ENCODE data around the gene ZDHHC18.

The ZDHHC18 gene

DNA sequence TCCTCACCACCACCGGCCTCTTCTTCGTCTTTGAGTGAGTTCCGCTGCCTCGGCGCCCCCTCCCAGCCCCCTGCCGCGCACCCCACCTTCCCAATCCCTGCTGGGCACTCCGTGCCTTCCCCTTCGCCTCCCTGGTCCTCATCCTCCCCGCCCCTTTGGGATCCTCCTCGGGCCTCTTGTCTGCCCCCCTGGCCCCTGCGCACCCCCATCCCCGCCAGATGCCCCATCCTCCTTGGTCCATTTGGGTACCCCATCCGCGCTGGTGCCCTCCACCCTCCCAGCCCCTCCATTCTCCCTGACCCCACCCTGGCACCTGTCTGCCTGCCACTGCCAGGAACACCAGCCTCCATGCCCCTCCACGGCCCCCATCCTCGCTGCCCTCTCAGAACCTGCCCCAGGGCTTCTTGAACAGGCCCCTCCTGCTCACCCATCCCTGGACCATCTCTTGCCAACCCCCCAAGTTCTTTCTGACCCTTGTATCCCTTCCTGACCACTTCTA lies 667 bp downstream of the ZDHHC18 start:
- Histone ChIP-seq H3K27me3 (ENCODE audit: low read depth, low read length) (no peaks in the 10 kb centered on the region), H3K4me2 (ENCODE audit: low read length) (peak overlapping the region; percentile 90), H3K27ac (ENCODE audit: low read length) (0 out of 2 replicates have a peak overlapping the region, but pooled peaks have one; percentile 26), H3K79me2 (ENCODE audit: low read length) (peaks cover 55% of the 10 kb centered on the region), H3K4me1 (ENCODE audit: low read length) (peaks cover 24% of the 10 kb centered on the region), H3K36me3 (replicated peaks; ENCODE audit: low read depth, low read length) (peaks cover 17% of the 10 kb centered on the region), H3K4me3 (ENCODE audit: low read length) (peak overlapping the region; percentile 97), H2AFZ (ENCODE audit: low read depth, low read length) (no peak overlapping the region), H3K9me3 (ENCODE audit: insufficient read depth, low read length) (no peaks in the 10 kb centered on the region), H3K9ac (ENCODE audit: low read length) (peak overlapping the region; percentile 80), H4K20me1 (ENCODE audit: insufficient read depth, low read length) (peaks cover 7% of the 10 kb centered on the region)
- TF ChIP-seq, protein P1, sequence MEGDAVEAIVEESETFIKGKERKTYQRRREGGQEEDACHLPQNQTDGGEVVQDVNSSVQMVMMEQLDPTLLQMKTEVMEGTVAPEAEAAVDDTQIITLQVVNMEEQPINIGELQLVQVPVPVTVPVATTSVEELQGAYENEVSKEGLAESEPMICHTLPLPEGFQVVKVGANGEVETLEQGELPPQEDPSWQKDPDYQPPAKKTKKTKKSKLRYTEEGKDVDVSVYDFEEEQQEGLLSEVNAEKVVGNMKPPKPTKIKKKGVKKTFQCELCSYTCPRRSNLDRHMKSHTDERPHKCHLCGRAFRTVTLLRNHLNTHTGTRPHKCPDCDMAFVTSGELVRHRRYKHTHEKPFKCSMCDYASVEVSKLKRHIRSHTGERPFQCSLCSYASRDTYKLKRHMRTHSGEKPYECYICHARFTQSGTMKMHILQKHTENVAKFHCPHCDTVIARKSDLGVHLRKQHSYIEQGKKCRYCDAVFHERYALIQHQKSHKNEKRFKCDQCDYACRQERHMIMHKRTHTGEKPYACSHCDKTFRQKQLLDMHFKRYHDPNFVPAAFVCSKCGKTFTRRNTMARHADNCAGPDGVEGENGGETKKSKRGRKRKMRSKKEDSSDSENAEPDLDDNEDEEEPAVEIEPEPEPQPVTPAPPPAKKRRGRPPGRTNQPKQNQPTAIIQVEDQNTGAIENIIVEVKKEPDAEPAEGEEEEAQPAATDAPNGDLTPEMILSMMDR (IDR thresholded peaks at IDR 0.05; ENCODE audit: low read depth, low read length) = no peak
- TF ChIP-seq EZH2phosphoT487 (IDR thresholded peaks at IDR 0.05; ENCODE audit: low read depth) = no peak

DNA sequence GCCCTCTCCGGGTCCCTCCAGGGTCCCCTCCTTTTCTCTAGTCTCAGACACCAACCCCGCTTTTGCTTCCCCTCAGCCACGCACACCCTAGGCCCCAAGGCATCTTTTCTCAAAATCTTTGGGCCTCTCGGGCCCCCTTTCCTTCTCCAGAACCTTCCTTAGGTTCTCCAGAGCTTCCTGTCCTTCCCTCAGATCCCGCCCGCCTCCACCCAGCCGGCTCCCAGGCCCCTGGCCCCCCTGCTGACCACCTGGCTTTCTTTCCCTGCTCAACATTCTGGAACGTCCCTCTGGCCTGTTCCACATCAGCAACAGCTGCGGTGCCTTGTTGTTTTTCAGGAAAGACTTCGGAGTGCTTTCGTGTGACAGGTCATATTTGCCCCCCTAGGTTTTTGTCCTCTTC lies 1.2 kb downstream of the ZDHHC18 start:
- H2AFZ ChIP-seq (ENCODE audit: low read depth, low read length) = no peak overlapping the region
- H3K27ac ChIP-seq (ENCODE audit: low read length) = peak overlapping the region; percentile 18; the same call in 1 of the 2 replicates
- peaks cover 21% of the 10 kb centered on the region for H3K36me3 ChIP-seq (replicated peaks; ENCODE audit: low read depth, low read length)
- no peaks in the 10 kb centered on the region for H3K27me3 ChIP-seq (ENCODE audit: low read depth, low read length)
- H4K20me1 ChIP-seq (ENCODE audit: insufficient read depth, low read length) = peaks cover 7% of the 10 kb centered on the region
- peak overlapping the region; percentile 97 for H3K4me3 ChIP-seq (ENCODE audit: low read length)
- H3K4me1 ChIP-seq (ENCODE audit: low read length) = peaks cover 29% of the 10 kb centered on the region
- peaks cover 55% of the 10 kb centered on the region for H3K79me2 ChIP-seq (ENCODE audit: low read length)
- no peak for TF ChIP-seq EZH2phosphoT487 (IDR thresholded peaks at IDR 0.05; ENCODE audit: low read depth)
- TF ChIP-seq, protein P1 (IDR thresholded peaks at IDR 0.05; ENCODE audit: low read depth, low read length) = no peak
- H3K9me3 ChIP-seq (ENCODE audit: insufficient read depth, low read length) = no peaks in the 10 kb centered on the region
- H3K9ac ChIP-seq (ENCODE audit: low read length) = peak overlapping the region; percentile 80
- peak overlapping the region; percentile 90 for H3K4me2 ChIP-seq (ENCODE audit: low read length)

DNA sequence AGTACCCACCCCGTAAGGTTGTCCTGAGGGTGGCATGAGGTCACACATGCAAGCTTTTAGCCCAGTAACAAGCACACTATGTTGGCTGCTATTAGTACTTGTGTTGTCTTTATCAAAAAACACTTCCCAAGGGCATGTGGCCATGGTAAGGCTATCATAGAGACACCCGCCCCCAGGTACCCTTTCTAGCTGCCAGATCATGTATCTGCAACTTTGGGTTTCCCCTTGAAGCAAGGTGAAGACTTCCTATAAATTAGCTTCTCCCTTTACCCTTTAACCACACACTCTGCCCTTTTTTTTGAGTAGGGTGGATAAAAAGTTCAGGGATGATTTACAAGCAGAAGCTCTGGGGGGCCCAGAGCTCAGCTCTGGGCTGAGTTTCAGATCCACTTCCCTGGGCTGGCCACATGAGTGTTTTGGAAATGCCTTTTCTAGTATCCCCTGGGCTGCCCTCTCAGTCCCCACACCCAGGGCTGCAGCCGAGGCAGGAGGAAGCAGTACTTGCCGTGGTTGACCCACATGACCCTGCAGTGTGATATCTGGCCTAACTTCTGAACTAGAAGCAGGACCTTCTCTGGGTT lies 2.0 kb downstream of the ZDHHC18 start:
- peaks cover 7% of the 10 kb centered on the region for H4K20me1 ChIP-seq (ENCODE audit: insufficient read depth, low read length)
- H3K4me3 ChIP-seq (ENCODE audit: low read length) = peak overlapping the region; percentile 66
- TF ChIP-seq, protein P1 (IDR thresholded peaks at IDR 0.05; ENCODE audit: low read depth, low read length) = no peak
- no peak for TF ChIP-seq EZH2phosphoT487 (IDR thresholded peaks at IDR 0.05; ENCODE audit: low read depth)
- peaks cover 55% of the 10 kb centered on the region for H3K79me2 ChIP-seq (ENCODE audit: low read length)
- no peaks in the 10 kb centered on the region for H3K27me3 ChIP-seq (ENCODE audit: low read depth, low read length)
- peaks cover 38% of the 10 kb centered on the region for H3K4me1 ChIP-seq (ENCODE audit: low read length)
- H3K4me2 ChIP-seq (ENCODE audit: low read length) = peak overlapping the region; percentile 86
- peaks cover 28% of the 10 kb centered on the region for H3K36me3 ChIP-seq (replicated peaks; ENCODE audit: low read depth, low read length)
- peak overlapping the region; percentile 45 for H3K27ac ChIP-seq (ENCODE audit: low read length)
- H3K9me3 ChIP-seq (ENCODE audit: insufficient read depth, low read length) = no peaks in the 10 kb centered on the region
- H2AFZ ChIP-seq (ENCODE audit: low read depth, low read length) = no peak overlapping the region
- peak overlapping the region; percentile 46 for H3K9ac ChIP-seq (ENCODE audit: low read length)

DNA sequence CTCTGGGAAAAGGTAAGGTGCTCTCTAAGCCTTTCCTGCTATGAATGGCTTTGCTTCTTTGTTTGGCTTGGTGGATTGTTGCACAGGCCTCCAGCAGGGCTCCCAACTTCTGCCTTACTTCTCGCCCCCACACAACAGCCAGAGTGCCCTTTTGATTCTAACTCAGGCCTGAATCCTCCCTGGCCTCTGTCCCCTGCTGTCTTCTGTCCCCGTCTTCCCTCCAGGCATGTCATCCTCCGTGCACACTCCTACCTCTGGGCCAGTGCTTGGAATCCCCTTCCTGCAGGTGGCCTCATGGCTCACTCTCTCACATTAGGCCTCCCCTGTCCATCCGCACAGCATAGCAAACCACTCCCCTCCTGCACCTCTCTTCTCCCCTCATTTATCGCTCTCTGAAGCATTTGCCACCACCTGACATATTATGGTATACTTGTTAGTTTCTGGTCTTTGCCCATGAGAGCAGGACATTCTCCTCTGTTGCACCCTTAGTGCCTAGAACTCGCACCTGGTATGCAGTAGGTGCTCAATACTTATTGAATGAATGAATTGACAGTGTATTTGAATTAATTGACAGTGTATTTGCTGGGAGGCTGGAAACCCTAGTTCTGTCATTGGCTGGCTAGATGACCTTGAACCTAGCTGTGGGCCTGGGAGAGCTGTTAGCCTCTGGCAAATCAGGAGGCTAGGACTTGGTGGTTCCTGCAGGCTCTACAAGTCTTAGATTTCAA lies 2.9 kb downstream of the ZDHHC18 start:
- H3K79me2 ChIP-seq (ENCODE audit: low read length) = peaks cover 55% of the 10 kb centered on the region
- peaks cover 34% of the 10 kb centered on the region for H3K36me3 ChIP-seq (replicated peaks; ENCODE audit: low read depth, low read length)
- H3K9ac ChIP-seq (ENCODE audit: low read length) = no peak overlapping the region
- H3K27ac ChIP-seq (ENCODE audit: low read length) = peak overlapping the region; percentile 45
- peaks cover 7% of the 10 kb centered on the region for H4K20me1 ChIP-seq (ENCODE audit: insufficient read depth, low read length)
- H3K4me2 ChIP-seq (ENCODE audit: low read length) = peak overlapping the region; percentile 86; the same call in 1 of the 2 replicates
- H3K9me3 ChIP-seq (ENCODE audit: insufficient read depth, low read length) = no peaks in the 10 kb centered on the region
- no peak for TF ChIP-seq EZH2phosphoT487 (IDR thresholded peaks at IDR 0.05; ENCODE audit: low read depth)
- TF ChIP-seq, protein P1 (IDR thresholded peaks at IDR 0.05; ENCODE audit: low read depth, low read length) = no peak
- peaks cover 43% of the 10 kb centered on the region for H3K4me1 ChIP-seq (ENCODE audit: low read length)
- no peaks in the 10 kb centered on the region for H3K27me3 ChIP-seq (ENCODE audit: low read depth, low read length)
- H2AFZ ChIP-seq (ENCODE audit: low read depth, low read length) = no peak overlapping the region
- H3K4me3 ChIP-seq (ENCODE audit: low read length) = peak overlapping the region; percentile 66; the same call in 1 of the 2 replicates

Data from OCI-LY3 (cell line).